ENCODE results near the gene SPINDOC. TPM values are rescaled to one million over a fixed set of nuclear protein-coding genes. Genes with fewer than 3 reads are reported as not detected.

Gene SPINDOC
- total RNA-seq, 1 experiment from 2014 or later, result 50.9 TPM

GRCh38 chr11:63779039-63779438, 34.2 kb upstream of the SPINDOC start:
- no peaks in the 10 kb centered on the region for H3K36me3 ChIP-seq (ENCODE audit: control insufficient read depth in 1 of 2, insufficient read depth in 2 of 2, low read length in 2 of 2)
- DNase-seq (ENCODE audit: low read depth, low spot score), result no peak
- H3K9me3 ChIP-seq (ENCODE audit: control insufficient read depth in 1 of 2, insufficient read depth in 1 of 2, low read depth in 1 of 2, low read length in 2 of 2), result no peaks in the 10 kb centered on the region
- H3K4me3 ChIP-seq (replicated peaks in 1 of 2; ENCODE audit: low read depth in 1 of 2, low read length in 2 of 2), result no peak overlapping the region
- H3K9ac ChIP-seq (ENCODE audit: low read length), result no peak overlapping the region
- H3K4me2 ChIP-seq (ENCODE audit: low read length), result no peak overlapping the region
- CTCF ChIA-PET, result interaction anchor here (1.1 kb wide), 1 partner anchor 12 kb away, joined by 3 read pairs; no protein-coding TSS in a partner anchor
- no peak for ATAC-seq
- no TSS peak for BruUV-seq (replicated peaks)
- no peak overlapping the region for H2AFZ ChIP-seq (ENCODE audit: low read depth, low read length, poor library complexity, severe bottlenecking)
- H3K79me2 ChIP-seq (ENCODE audit: insufficient read depth, low read length), result no peaks in the 10 kb centered on the region
- H3K4me1 ChIP-seq (ENCODE audit: control insufficient read depth in 1 of 2, insufficient read depth in 2 of 2, low read length in 2 of 2), result no peaks in the 10 kb centered on the region
- POLR2A ChIA-PET, result no interaction called here
- H4K20me1 ChIP-seq (ENCODE audit: insufficient read depth), result no peaks in the 10 kb centered on the region
- intact Hi-C loops (cut with micrococcal nuclease), result no loop called here
- TF ChIP-seq ZNF274 (IDR thresholded peaks at IDR 0.05; ENCODE audit: low read depth, low read length) (no peak), ELF1 (IDR thresholded peaks at IDR 0.05; ENCODE audit: borderline replicate concordance, low read depth) (no peak), ZBTB33 (IDR thresholded peaks at IDR 0.05; ENCODE audit: extremely low read depth, insufficient replicate concordance, low read length) (no peak), EGR1 (IDR thresholded peaks at IDR 0.05; ENCODE audit: low read depth) (no peak), ZFX (IDR thresholded peaks at IDR 0.05) (no peak), CBX3 (IDR thresholded peaks at IDR 0.05; ENCODE audit: low read depth) (no peak), POLR2A (IDR thresholded peaks at IDR 0.05; ENCODE audit: borderline replicate concordance, extremely low read depth, insufficient read depth, insufficient read length) (no peak), EZH2 (IDR thresholded peaks at IDR 0.05) (no peak), YY1 (IDR thresholded peaks at IDR 0.05; ENCODE audit: extremely low read depth, insufficient replicate concordance, low read depth, low read length) (no peak), CEBPB (IDR thresholded peaks at IDR 0.05; ENCODE audit: low read depth) (no peak), SP1 (IDR thresholded peaks at IDR 0.05; ENCODE audit: low read depth) (no peak), POLR2AphosphoS5 (IDR thresholded peaks at IDR 0.05; ENCODE audit: low read depth, low read length) (no peak)
- TF ChIP-seq, protein P1, sequence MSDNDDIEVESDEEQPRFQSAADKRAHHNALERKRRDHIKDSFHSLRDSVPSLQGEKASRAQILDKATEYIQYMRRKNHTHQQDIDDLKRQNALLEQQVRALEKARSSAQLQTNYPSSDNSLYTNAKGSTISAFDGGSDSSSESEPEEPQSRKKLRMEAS (IDR thresholded peaks at IDR 0.05), result no peak
- TF ChIP-seq, protein P2, sequence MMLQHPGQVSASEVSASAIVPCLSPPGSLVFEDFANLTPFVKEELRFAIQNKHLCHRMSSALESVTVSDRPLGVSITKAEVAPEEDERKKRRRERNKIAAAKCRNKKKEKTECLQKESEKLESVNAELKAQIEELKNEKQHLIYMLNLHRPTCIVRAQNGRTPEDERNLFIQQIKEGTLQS (IDR thresholded peaks at IDR 0.05), result no peak
- H3K27me3 ChIP-seq (ENCODE audit: insufficient read depth, low read length), result no peaks in the 10 kb centered on the region
- RAD21 ChIA-PET (ENCODE audit: low non-redundant PET in 1 of 2, low total read pairs in 2 of 2, uncharacterized antibody in 2 of 2, unreplicated experiment in 2 of 2), result no interaction called here
- H3K9me2 ChIP-seq (ENCODE audit: insufficient read depth), result no peaks in the 10 kb centered on the region
- H3K27ac ChIP-seq (ENCODE audit: low read depth, low read length), result no peak overlapping the region
